ENCODE measurements around the gene CRIM1.
A peak's percentile ranks its signal among the peaks of the same experiment; 100 is the strongest.

Gene CRIM1

DNA sequence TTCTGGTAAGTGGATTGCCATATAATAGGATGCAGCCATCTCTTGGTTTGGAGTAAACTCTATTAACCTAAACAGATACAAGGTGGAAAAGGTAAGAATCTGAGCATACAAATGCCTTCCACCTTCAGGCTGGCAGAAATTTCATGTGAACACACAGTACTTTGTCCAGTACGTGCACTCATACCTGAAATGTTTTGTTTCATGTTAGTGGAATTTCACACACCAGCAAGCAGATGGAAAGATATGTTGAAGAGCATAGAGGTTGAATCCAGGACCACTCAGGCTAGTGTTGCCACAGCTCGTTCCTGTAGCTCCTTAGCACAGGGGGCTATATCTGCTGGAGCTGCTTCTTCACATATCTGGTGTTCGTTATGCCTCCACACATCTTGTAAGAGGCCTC, 34.0 kb downstream of the CRIM1 start:
- no peak for DNase-seq (ENCODE audit: low spot score)
- no CpG with 5 or more reads among the region's 3 CpGs for WGBS, 2 donors (ENCODE audit: extremely low coverage in 2 of 2, insufficient read length in 2 of 2, insufficient replicate concordance in 1 of 2)
- Histone ChIP-seq H2AFZ (ENCODE audit: low read length) (no peak overlapping the region), H2AK5ac (ENCODE audit: low read depth, low read length) (no peak overlapping the region), H3K4me3 (ENCODE audit: low read length in 2 of 2) (no peak overlapping the region), H3K27me3 (ENCODE audit: control insufficient read depth in 3 of 3, insufficient read depth in 3 of 3, low read depth in 1 of 3, low read length in 3 of 3) (no peaks in the 10 kb centered on the region), H3K27ac (replicated peaks; ENCODE audit: low read length) (no peak overlapping the region), H3K14ac (ENCODE audit: low read length) (no peak overlapping the region), H3K4ac (ENCODE audit: low read length) (no peak overlapping the region), H2BK12ac (ENCODE audit: low read length) (no peak overlapping the region), H3K79me1 (ENCODE audit: low read depth, low read length) (peaks cover 1% of the 10 kb centered on the region), H3K4me1 (ENCODE audit: control insufficient read depth in 2 of 2, insufficient read depth in 1 of 2, low read depth in 1 of 2, low read length in 2 of 2) (peaks cover 4 to 7% of the 10 kb centered on the region in 2 donors), H2BK5ac (ENCODE audit: low read length) (no peak overlapping the region), H2BK15ac (ENCODE audit: low read length) (no peak overlapping the region), H3K4me2 (ENCODE audit: insufficient read depth, low read length, poor library complexity, severe bottlenecking) (no peak overlapping the region), H3K23ac (ENCODE audit: low read depth, low read length, poor library complexity) (no peak overlapping the region), H3K36me3 (replicated peaks in 1 of 2; ENCODE audit: control insufficient read depth in 2 of 2, insufficient read depth in 2 of 2, low read length in 2 of 2) (no peaks in the 10 kb centered on the region), H3K18ac (ENCODE audit: low read length) (no peak overlapping the region), H3K9ac (ENCODE audit: low read depth, low read length, poor library complexity) (no peak overlapping the region), H4K8ac (ENCODE audit: low read depth, low read length) (no peak overlapping the region), H3K9me3 (replicated peaks in 1 of 2; ENCODE audit: control insufficient read depth in 2 of 2, insufficient read depth in 1 of 2, low read depth in 1 of 2, low read length in 2 of 2) (no peaks in the 10 kb centered on the region), H4K91ac (ENCODE audit: low read depth, low read length, poor library complexity) (no peak overlapping the region), H2BK120ac (ENCODE audit: low read depth, low read length) (no peak overlapping the region)

DNA sequence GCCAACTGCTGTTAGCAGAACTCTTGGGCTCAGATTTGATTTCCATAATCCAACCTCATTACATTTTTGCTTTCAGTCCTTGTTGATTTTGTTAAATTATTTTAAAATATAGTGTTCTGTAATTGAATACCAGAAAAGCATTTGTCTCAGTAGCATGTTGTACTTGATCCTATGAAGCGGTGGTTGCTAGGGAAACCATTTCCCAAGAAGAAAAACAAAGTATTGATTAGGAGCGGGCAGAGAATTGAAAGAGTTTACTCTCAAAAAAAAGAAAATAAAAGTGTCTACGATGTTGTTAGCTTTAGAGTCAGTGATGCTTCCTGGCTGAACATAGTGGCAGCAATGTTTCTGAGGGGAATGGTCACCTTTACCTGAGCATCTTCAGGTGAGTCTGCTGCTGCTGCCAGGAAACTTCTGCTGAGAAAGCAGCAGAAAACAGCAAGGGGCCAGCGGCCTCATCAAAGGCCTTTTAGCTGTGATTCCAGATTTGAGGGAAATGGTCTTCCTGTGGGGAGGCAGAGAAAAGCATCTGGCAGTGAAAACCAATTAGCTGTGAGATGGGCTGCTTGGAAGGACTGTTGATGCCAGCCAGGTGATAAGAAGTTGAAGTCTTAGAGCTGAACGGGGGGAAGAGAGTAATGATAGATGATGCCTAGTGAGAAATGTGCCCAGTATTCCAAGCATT, 37.1 kb downstream of the CRIM1 start:
- Histone ChIP-seq H2BK5ac (ENCODE audit: low read length) (no peak overlapping the region), H2AFZ (ENCODE audit: low read length) (no peak overlapping the region), H2BK12ac (ENCODE audit: low read length) (no peak overlapping the region), H3K27me3 (ENCODE audit: control insufficient read depth in 3 of 3, insufficient read depth in 3 of 3, low read depth in 1 of 3, low read length in 3 of 3) (no peaks in the 10 kb centered on the region), H3K4ac (ENCODE audit: low read length) (no peak overlapping the region), H3K18ac (ENCODE audit: low read length) (no peak overlapping the region), H3K4me1 (ENCODE audit: control insufficient read depth in 2 of 2, insufficient read depth in 1 of 2, low read depth in 1 of 2, low read length in 2 of 2) (peaks cover 4 to 7% of the 10 kb centered on the region in 2 donors), H4K8ac (ENCODE audit: low read depth, low read length) (no peak overlapping the region), H3K14ac (ENCODE audit: low read length) (no peak overlapping the region), H2BK120ac (ENCODE audit: low read depth, low read length) (no peak overlapping the region), H3K27ac (replicated peaks; ENCODE audit: low read length) (no peak overlapping the region), H2BK15ac (ENCODE audit: low read length) (no peak overlapping the region), H3K4me3 (ENCODE audit: low read length in 2 of 2) (no peak overlapping the region), H2AK5ac (ENCODE audit: low read depth, low read length) (no peak overlapping the region), H3K23ac (ENCODE audit: low read depth, low read length, poor library complexity) (no peak overlapping the region), H3K4me2 (ENCODE audit: insufficient read depth, low read length, poor library complexity, severe bottlenecking) (no peak overlapping the region), H3K9me3 (replicated peaks in 1 of 2; ENCODE audit: control insufficient read depth in 2 of 2, insufficient read depth in 1 of 2, low read depth in 1 of 2, low read length in 2 of 2) (no peaks in the 10 kb centered on the region), H4K91ac (ENCODE audit: low read depth, low read length, poor library complexity) (no peak overlapping the region), H3K36me3 (replicated peaks in 1 of 2; ENCODE audit: control insufficient read depth in 2 of 2, insufficient read depth in 2 of 2, low read length in 2 of 2) (no peaks in the 10 kb centered on the region), H3K79me1 (ENCODE audit: low read depth, low read length) (no peaks in the 10 kb centered on the region), H3K9ac (ENCODE audit: low read depth, low read length, poor library complexity) (no peak overlapping the region)
- no CpG with 5 or more reads among the region's 5 CpGs for WGBS, 2 donors (ENCODE audit: extremely low coverage in 2 of 2, insufficient read length in 2 of 2, insufficient replicate concordance in 1 of 2)
- DNase-seq (ENCODE audit: low spot score), result no peak

DNA sequence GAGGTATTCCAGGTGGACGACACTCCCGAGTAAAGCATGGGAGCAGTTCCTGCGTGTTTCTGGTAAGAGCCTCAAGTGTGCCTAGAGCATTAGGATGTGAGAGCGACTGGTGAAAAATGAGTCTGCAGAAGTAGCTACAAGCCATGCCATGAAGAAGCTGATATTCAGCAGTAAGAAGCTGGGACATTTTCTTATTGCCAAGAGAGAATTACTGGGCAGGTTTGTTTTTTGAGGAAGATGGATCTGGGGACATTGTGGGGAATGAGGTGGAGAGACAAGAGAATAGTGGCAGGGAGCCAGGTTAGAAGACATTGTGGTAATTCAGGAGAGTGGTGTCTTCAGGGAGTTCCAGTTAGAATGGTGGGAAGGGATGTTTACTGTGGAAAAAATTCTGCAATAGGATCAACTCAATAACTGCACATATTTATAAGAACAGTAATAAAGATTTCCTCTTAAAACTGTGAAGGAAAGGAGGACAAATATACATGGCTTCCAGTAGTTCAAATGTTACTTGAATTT, 38.2 kb downstream of the CRIM1 start:
- no peak overlapping the region for H4K8ac ChIP-seq (ENCODE audit: low read depth, low read length)
- no peak overlapping the region for H2BK5ac ChIP-seq (ENCODE audit: low read length)
- H3K4me2 ChIP-seq (ENCODE audit: insufficient read depth, low read length, poor library complexity, severe bottlenecking), result no peak overlapping the region
- no peak overlapping the region for H3K18ac ChIP-seq (ENCODE audit: low read length)
- no peak overlapping the region for H2BK15ac ChIP-seq (ENCODE audit: low read length)
- no peaks in the 10 kb centered on the region for H3K36me3 ChIP-seq (replicated peaks in 1 of 2; ENCODE audit: control insufficient read depth in 2 of 2, insufficient read depth in 2 of 2, low read length in 2 of 2)
- H2BK120ac ChIP-seq (ENCODE audit: low read depth, low read length), result no peak overlapping the region
- H2AK5ac ChIP-seq (ENCODE audit: low read depth, low read length), result no peak overlapping the region
- no peak overlapping the region for H3K4ac ChIP-seq (ENCODE audit: low read length)
- no peaks in the 10 kb centered on the region for H3K9me3 ChIP-seq (replicated peaks in 1 of 2; ENCODE audit: control insufficient read depth in 2 of 2, insufficient read depth in 1 of 2, low read depth in 1 of 2, low read length in 2 of 2)
- WGBS, 2 donors (ENCODE audit: extremely low coverage in 2 of 2, insufficient read length in 2 of 2, insufficient replicate concordance in 1 of 2), result no CpG with 5 or more reads among the region's 4 CpGs
- H3K9ac ChIP-seq (ENCODE audit: low read depth, low read length, poor library complexity), result peak overlapping the region; percentile 1
- H3K4me3 ChIP-seq (ENCODE audit: low read length in 2 of 2), result no peak overlapping the region
- no peak overlapping the region for H4K91ac ChIP-seq (ENCODE audit: low read depth, low read length, poor library complexity)
- no peak overlapping the region for H2BK12ac ChIP-seq (ENCODE audit: low read length)
- no peaks in the 10 kb centered on the region for H3K27me3 ChIP-seq (ENCODE audit: control insufficient read depth in 3 of 3, insufficient read depth in 3 of 3, low read depth in 1 of 3, low read length in 3 of 3)
- no peak for DNase-seq (ENCODE audit: low spot score)
- H2AFZ ChIP-seq (ENCODE audit: low read length), result no peak overlapping the region
- H3K4me1 ChIP-seq (ENCODE audit: control insufficient read depth in 2 of 2, insufficient read depth in 1 of 2, low read depth in 1 of 2, low read length in 2 of 2), result peaks cover 4 to 5% of the 10 kb centered on the region in 2 donors
- no peak overlapping the region for H3K14ac ChIP-seq (ENCODE audit: low read length)
- no peak overlapping the region for H3K27ac ChIP-seq (replicated peaks; ENCODE audit: low read length)
- H3K79me1 ChIP-seq (ENCODE audit: low read depth, low read length), result no peaks in the 10 kb centered on the region
- no peak overlapping the region for H3K23ac ChIP-seq (ENCODE audit: low read depth, low read length, poor library complexity)

DNA sequence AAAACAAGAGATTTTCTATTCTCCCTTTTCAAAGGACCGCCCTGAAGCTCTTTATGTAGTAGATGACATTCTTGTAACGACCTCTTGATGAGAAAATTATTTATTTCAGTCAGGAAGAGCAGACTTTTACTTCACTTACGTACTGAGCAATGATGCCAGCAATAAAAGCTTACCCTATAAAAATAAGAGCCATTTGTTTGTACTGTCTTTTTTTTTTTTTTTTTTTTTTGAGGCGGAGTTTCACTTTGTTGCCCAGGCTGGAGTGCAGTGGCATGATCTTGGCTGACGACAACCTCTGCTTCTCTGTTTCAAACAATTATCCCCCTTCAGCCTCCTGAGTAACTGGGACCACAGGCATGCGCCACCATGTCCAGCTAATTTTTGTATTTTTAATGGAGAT, 39.2 kb downstream of the CRIM1 start:
- Histone ChIP-seq H2BK120ac (ENCODE audit: low read depth, low read length) (no peak overlapping the region), H2BK15ac (ENCODE audit: low read length) (no peak overlapping the region), H2BK5ac (ENCODE audit: low read length) (no peak overlapping the region), H3K4me3 (ENCODE audit: low read length in 2 of 2) (no peak overlapping the region), H3K18ac (ENCODE audit: low read length) (no peak overlapping the region), H3K27ac (replicated peaks; ENCODE audit: low read length) (no peak overlapping the region), H4K8ac (ENCODE audit: low read depth, low read length) (no peak overlapping the region), H3K4ac (ENCODE audit: low read length) (no peak overlapping the region), H3K79me1 (ENCODE audit: low read depth, low read length) (no peaks in the 10 kb centered on the region), H2AK5ac (ENCODE audit: low read depth, low read length) (no peak overlapping the region), H3K9ac (ENCODE audit: low read depth, low read length, poor library complexity) (no peak overlapping the region), H3K4me2 (ENCODE audit: insufficient read depth, low read length, poor library complexity, severe bottlenecking) (no peak overlapping the region), H4K91ac (ENCODE audit: low read depth, low read length, poor library complexity) (no peak overlapping the region), H3K23ac (ENCODE audit: low read depth, low read length, poor library complexity) (no peak overlapping the region), H2AFZ (ENCODE audit: low read length) (no peak overlapping the region), H3K4me1 (ENCODE audit: control insufficient read depth in 2 of 2, insufficient read depth in 1 of 2, low read depth in 1 of 2, low read length in 2 of 2) (peaks cover 2 to 5% of the 10 kb centered on the region in 2 donors), H3K27me3 (ENCODE audit: control insufficient read depth in 3 of 3, insufficient read depth in 3 of 3, low read depth in 1 of 3, low read length in 3 of 3) (no peaks in the 10 kb centered on the region), H2BK12ac (ENCODE audit: low read length) (no peak overlapping the region), H3K9me3 (replicated peaks in 1 of 2; ENCODE audit: control insufficient read depth in 2 of 2, insufficient read depth in 1 of 2, low read depth in 1 of 2, low read length in 2 of 2) (no peaks in the 10 kb centered on the region), H3K36me3 (replicated peaks in 1 of 2; ENCODE audit: control insufficient read depth in 2 of 2, insufficient read depth in 2 of 2, low read length in 2 of 2) (no peaks in the 10 kb centered on the region), H3K14ac (ENCODE audit: low read length) (no peak overlapping the region)
- DNase-seq (ENCODE audit: low spot score), result no peak
- WGBS, 2 donors (ENCODE audit: extremely low coverage in 2 of 2, insufficient read length in 2 of 2, insufficient replicate concordance in 1 of 2), result no CpG with 5 or more reads among the region's 6 CpGs
